ENCODE measurements around the gene FLAD1.

FLAD1 gene

DNA sequence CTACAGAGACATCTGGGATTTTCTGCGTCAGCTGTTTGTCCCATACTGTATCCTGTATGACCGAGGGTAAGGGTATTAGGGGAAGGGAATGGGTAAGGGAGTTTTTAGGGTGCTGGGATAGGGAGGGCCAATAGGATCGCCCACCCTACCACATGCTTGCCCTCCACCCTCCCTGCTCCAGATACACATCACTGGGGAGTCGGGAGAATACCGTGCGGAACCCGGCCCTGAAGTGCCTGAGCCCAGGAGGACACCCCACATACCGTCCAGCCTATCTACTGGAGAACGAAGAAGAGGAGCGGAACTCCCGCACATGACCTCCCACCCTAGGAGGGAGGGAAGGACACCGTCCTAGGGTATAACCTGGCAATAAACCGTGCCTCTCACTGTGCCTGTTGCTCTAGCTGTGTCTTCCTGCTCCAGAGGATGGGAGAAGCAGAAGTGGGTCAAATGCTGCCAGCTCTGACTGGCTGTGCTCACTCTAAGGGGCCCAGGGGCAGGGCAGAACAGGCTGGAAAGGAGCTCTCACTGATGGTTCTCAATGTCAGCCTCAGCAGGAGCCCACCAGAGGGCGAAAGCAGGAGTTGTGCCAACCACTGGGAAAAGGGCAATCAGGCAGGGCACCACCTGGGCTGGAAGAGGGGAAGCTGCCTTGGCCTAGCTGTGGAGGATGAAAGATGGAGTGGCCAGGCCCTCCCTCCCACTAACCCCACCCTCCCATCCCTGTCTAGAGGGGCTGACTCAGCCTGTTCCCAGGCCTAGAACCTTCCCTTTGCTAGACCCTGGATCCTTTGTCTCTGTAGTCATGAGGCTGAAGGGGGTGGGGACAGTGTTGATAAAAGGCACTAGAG lies 9.8 kb downstream of the FLAD1 start:
- FAIRE-seq: no peak

DNA sequence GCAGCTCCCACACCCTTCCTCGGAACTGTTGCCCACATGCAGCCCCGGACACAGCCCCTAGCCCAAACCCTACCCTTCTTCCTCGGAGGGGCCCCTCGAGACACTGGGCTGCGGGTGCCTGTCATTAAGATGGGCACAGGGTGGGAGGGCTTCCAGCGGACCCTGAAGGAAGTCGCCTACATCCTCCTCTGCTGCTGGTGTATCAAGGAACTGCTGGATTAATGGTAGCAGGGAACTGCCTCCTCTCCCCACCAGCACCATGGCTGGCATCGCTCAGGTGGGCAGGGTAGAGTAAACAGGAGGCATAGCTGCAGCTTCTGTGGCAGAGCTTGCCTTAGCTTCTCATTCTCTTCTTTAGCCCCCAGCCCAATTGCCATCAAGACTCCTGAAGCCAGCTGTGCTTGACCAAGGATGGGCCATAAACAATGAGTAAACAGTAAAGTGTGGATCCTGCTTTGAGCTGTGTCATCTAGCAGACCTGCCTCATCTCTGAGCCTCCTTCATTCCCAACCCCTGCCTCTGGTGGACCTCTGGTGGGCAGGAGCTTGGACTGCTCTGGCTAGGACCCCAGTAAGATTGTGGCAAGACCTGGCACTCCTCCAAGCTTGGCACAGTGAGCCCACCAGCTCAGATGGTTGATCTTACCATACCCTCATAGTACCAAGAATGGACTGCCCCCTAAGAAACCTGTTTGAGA lies 10.6 kb downstream of the FLAD1 start, which contains the start of gene LENEP:
Gene LENEP (plus strand): TSS at position 15 of the 697 bp plus-strand sequence. CDS start 22 bp downstream, at position 37.
- no peak for FAIRE-seq

DNA sequence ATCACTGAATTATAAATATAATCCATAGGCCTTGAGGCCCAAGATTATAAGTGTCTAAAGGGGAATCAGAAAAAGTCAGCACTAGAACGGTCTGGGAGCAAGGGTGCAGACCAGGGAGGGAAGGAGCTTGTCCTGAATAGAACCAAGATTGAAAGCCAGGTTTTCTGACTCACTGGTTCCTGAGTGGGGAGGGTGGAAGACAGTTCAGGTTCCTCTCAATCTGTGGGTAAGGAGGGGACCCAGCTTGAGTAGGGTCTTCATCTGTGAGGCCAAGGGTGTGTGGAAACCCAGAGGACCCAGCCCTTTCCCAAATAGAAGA lies 11.1 kb downstream of the FLAD1 start:
- no peak for FAIRE-seq

DNA sequence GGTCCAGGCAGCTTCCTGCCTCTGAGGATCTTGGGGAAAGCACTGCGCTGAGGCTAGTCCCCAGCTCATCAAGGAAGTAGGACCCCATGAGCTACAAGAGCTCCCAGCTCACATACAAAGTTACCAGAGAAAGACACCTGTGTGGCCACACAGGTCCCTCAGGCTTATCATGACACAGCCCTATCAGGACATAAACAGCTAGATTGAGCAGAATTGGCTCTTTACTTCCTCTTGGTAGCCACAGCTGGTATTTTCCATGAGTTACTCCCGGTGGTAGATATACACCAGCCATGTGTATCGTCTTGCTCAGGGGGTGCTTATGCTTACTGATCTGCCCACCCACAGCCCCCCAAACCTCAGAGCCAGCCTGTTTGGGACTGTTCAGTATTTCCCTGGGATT lies 11.4 kb downstream of the FLAD1 start:
- no peak for FAIRE-seq

DNA sequence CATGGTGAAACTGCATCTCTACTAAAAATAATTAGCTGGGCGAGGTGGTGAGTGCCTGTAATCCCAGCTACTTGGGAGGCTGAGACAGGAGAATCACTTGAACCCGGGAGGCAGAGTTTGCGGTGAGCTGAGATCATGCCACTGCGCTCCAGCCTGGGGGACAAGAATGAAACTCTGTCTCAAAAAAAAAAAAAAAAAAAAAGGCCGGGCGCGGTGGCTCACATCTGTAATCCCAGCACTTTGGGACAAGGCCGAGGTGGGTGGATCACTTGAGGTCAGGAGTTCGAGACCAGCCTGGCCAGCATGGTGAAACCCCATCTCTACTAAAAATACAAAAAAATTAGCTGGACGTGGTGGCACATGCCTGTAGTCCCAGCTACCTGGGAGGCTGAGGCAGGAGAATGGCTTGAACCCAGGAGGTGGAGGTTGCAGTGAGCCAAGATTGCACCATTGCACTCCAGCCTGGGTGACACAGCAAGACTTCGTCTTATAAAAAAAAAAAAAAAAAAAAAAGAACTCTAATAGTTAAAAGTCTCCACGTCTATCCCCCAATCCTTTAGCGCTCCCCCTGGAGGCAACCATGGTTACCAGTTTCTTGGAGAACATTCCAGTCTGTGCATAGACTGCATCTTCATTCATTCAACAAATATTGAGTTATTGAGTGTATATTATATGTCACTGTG lies 12.3 kb downstream of the FLAD1 start:
- FAIRE-seq: peak; percentile 85

DNA sequence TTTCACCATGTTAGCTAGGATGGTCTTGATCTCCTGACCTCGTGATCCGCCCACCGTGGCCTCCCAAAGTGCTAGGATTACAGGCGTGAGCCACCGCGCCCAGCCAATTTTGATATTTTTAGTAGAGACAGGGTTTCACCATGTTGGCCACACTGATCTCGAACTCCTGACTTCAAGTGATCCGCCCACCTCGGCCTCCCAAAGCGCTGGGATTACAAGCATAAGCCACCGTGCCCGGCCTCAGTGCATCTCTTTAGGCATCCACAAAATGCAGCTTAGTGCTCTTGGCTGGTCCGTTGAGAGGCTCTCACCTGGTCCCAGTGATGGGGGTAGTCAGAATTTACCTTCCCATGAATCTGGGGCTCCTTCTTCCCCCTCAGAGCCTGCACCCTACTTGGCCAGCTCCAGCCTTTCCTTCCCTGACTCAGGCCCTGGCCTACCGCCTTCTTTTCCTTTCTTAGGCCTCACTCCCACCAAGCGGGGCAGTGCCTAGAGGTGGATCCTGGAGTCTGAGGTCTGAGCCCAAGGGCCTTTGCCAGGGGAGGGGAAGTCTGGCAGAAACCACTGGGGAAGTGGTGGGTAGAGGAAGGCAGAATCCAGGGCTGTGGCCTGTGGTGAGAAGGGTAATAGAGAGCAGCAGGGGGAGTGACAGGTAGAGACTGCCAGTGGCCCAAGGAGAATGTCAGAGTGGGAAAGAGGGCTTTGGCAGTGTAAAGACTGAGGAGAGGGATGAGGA lies 14.0 kb downstream of the FLAD1 start:
- FAIRE-seq: no peak

DNA sequence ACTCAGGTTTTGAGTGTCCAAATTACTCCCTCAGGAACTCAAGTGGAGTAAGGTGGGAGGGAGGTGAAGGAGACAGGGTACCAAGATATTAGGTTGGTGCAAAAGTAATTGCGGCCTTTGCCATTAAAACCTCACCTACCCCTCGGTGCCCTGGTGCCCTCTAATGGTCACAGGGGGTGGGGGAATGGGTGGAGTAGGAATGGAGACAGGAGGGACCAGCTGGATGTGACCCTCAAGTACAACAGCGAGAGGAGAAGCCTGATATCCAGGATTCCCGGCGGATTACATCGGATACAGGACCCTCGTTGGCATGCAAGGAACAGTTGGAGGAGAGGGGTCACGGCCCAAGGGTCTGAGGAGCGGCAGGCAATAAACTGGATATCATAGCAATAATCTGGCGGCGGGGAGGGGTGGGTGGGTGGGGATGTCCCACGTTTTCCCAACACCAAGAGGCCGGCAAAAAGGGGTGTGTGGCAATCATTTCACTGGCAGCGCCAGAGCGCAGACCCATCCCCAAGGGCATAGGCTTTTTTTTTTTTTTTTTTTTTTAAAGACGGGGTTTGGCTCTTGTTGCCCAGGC lies 15.1 kb downstream of the FLAD1 start:
- no peak for FAIRE-seq

DNA sequence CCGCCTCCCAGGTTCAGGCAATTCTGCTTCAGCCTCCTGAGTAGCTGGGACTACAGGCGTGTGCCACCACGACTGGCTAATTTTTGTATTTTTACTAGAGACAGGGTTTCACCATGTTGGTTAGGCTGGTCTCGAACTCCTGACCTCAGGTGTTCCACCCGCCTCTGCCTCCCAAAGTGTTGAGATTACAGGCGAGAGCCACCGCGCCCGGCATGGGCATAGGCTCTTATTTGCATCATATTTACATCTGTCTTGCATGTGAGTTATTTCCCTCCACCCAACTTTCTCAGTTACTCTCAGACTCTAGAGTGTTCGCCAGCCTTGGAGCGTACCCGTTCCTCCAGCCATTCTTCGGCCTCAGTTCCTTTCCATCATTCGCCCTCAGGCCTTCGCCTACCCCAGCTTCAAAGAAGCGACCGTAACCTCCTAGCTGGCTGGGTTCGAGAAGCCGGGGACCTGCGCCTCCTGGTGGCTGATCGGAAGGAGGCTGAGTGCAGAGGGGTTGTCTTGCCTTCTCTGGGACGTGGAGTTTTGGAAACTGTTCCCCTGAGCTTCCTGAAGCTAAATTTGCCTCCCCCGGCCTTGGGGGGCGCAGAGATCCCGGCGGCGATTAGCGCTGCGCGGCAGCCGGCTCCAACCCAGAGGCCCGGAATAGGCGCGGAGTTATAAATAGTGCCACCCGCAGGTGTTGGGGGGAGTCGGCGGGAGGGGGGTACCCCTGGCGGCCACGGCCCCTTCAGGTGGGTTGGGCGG lies 15.8 kb downstream of the FLAD1 start:
- peak; percentile 91 for FAIRE-seq

DNA sequence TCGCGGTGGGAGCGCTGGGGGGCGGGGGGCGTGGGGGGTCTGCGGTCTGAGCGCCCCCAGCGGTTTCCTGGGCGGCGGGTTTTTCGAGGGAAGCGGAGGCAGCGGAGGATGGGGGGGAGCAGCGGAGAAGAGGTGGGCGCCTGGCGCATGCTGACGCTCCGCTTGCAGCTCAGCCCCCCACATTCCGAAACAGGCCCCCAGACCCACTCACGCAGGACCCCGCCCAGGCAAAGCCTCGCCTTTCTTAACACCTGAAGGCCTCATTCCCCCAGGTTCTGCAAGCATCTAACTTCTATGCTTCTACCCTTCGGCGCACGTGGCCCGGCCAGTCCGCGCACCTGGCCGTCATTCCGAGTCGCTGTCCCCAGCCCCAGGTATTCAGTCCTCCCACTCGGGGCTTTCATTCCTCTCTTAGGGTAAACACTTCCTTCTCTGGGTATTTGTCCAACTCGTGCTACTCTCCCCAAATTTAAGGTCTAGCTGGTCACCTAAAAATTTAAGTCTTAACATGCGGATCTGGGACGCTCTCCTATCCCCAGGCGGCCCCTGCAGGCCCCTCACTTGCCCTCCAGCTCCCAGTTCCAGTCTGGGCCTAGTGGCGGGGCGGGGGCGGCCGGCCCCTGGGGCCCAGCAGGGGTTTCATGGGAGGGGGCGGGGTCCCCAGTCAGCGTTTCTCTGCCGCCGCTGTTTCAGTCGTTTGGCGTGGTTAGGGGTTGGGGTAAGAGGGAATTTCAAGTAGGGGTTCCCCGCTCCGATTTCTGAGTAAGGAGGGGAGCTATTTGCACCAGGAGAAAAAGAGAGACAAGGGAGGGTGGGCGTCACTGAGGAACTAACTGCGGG lies 16.6 kb downstream of the FLAD1 start:
- FAIRE-seq: no peak

DNA sequence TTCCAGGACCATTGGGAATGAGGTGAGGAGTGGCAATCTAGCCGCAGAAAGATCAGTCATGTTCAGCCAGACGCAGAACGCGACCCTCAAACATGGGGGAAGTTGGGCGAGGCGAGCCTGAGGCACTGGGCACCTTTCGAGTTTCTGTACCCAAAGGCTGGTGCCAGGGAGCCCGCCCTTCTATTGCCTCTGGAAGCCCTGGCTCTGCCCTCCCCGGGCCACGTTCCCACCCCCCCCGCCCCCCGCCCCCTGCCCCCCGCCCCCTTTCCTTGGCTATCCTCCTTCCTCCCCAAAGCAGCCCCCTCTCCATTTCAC lies 17.2 kb downstream of the FLAD1 start:
- FAIRE-seq: no peak

DNA sequence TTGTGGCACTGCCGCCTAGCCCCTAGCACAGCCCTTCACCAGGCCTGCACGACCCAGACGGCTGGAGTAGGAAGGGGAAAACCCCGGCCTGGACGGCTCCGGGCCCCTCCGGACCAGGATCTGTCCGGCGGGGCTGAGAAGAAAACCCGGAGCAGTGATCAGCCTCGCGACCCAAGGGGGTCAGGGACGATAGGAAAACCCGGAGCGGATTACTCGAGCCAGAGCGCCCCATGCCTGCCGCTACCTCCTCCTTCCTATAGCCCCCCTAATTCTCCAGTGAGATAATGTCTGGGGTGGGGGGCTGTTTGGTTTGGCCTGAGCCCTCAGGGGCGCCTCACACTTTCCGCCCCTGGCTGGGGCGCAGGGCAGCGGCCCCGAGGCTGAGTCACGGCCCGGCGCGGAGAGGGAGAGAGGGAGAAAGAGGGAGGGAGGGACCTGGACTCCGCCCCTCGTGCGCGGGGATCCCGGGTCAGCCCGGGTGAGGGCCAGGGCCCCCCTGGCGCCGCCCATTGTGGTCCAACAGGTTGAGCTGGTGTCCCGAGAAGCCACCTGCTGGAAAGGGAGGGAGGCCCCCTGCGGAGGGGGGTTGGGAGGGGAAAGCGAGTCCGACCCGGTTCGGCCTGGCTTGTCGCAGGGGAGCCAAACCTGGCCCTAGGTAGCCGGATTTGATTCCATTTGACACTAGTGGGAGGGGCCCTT lies 17.7 kb downstream of the FLAD1 start:
- peak; percentile 28 for FAIRE-seq

DNA sequence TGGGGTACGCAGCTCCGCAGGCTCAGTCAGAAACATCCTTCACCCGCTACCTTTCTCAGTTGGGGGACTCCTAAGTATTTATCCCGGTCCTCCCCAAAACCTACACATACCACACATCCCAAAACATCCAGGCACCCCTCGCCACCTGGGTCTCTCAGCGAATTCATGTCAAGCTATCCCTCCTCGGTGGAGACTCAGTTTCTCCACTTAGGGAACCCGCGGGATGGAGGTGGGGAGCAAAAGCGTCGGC lies 18.2 kb downstream of the FLAD1 start:
- no peak for FAIRE-seq

DNA sequence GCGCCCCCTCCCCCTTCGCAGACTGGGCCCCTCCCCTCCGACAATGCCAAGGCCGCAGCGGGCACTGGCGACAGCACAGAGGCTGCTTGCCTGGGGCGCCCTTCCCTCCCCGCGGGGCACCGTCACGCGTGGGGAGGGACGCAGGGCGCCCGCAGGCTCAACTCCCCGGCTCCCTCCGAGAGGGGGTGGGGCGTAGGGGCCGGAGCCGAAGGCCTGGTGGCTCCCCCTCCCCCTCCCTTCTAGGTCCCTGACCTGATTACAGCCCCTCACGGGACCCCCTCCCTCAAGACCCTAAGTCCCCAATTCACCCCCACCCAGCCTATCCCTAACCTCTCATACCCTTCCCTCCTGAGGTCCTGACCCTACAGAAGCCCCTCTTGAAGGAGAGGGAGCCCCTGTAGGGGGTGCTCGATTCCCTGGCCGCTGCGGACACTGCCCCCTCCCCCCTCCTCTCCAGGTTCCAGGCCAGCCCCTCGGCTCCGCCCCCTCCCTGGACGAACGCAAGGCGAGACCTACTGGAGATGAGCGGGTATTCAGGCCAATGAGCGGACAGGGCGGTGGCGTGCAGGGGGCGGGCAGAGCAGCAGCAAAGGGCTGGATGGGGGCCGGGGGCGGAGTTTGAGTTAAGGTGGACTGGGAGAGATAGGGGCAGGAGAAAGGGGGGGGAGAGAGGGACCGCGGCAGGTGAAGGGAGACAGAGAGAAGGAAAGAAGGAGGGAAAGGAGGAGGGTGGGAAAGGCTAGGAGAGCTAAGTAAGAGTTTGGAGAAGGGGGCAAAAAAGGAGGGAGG lies 18.7 kb downstream of the FLAD1 start:
- peak; percentile 93 for FAIRE-seq

DNA sequence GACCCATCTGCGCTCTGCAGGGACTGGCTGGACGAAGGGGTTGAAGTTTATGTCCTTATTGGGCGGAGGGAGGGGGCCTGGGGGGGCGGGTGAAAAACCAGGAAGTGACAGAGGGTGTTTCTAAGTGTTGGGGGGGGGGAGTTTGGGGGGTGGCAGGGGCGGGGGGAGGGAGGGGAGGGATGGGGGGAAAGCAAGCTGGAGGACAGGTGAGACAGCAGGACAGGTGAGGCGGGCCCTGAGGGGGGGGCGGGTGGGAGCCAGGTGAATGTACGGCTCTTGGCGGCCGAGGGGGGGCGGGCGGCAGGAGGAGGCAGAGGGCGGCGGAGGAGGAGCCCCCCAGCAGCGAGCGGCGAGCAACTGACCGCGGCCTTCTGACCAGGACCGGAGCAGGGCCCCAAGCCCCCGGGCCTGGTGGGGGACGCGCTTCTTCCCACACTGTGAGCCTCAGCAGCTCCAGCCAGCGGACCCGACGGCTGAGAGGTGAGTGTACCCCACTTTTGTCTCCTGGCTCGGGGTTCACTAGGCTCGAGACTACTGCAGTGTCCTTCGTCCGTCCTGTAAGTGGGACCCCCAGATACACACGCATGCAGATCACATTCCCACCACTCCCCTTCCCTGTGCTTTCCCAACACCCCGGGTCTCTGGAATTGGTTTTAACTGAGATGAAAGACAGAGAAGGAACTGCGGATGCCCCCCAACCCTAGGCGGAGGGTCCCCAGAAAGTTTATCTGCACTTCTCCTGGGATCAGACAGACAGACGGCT lies 19.5 kb downstream of the FLAD1 start, which contains the start of gene ZBTB7B:
Gene ZBTB7B (plus strand): TSS at position 339 of the 763 bp plus-strand sequence. CDS start 11,859 bp downstream, outside the sequence.
- no peak for FAIRE-seq

DNA sequence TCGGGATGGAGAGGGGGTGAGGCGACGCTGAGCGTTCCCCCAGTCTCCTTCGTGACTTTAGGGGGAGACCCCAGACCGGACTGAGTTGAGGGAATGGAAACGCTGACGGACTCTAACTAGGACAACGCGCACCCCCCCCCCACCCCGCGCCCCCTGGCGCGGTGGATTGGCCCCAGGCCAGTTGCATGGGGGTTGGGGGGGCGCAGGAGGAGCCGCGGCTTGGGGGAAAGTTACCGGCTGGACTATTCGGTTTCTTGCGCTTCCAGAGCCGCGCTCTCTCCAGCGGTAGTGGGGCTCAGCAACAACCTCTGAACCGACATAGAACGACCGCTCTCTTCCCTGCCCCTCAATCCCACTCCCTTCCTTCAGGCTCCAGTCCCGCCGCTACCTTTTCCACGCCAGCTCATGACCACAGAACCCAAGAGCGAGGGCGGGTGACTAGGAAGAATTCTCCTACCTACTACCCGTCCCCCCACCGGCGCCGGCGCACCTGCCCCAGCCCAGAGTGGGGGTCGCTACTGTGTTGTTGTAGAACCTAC lies 20.2 kb downstream of the FLAD1 start:
- FAIRE-seq: no peak

DNA sequence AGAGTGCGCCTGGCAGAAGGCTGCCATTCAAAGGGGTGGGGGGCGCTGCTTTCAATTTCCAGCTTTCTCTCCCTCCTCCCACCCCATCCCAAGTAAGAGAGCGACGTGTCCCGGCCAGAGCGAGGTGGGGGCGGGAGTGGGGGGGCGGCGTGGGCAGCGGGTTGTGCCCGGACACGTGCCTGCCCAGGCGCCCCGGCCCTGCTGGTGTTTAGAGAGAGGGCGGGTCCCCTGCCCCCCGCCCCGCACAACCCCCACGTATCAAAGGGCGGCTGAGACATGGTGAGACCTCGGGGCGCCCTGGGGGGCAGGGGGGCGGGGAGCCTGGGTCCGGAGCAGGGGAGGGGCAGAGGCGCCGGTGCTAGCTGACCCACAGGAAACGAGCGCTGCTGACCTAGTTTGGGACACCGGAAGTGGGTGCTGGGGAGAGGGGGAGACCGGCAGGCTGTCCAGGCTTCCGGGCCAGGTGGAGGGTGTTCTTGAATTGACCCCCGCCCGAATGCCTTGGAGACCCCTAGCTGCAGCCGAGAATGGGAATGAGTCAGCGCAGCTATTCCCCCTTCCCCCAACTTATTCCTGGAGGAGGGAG lies 20.7 kb downstream of the FLAD1 start:
- no peak for FAIRE-seq

DNA sequence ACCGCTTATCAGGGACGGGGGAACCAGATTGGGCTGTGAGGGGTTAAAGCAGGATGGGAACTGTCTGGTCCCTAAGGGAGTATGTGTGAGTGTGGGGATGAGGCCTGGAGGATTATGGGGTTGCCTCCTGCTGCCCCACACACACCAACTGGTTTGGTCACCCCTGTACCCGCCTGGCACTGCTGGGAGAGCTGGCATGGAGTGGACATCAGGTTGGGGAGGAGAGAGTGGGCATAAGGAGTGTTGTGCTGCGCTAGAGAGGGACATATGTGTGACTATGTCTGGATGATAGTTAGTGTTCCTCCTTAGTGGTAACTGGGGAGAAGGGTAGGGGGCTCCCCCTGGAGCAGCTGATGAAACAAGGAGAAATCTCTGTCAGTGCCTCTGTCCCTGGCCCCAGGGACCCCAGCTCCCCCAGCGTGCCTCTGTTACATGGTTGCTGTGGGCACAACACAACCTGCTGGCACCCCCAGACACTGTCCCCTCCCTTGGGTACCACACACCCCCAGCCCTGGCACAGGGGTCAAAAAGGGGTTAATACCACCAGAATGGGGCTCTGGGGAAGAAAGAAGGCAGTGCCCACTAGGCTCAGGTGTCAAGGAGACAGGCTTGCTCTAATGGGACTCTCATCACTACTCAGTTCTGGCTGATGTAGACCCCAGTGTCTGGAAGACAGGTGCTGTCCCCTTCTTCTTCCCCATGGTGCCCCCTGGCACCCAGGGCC lies 21.4 kb downstream of the FLAD1 start:
- no peak for FAIRE-seq
